GF-D8 (cell line): ENCODE data around the gene DNER.
A peak's percentile ranks its signal among the peaks of the same experiment; 100 is the strongest.

Experiments
- DNase-seq: peaks from one replicate; lab custom pipeline; 2025; lab: John Stamatoyannopoulos, UW

DNER gene

DNA sequence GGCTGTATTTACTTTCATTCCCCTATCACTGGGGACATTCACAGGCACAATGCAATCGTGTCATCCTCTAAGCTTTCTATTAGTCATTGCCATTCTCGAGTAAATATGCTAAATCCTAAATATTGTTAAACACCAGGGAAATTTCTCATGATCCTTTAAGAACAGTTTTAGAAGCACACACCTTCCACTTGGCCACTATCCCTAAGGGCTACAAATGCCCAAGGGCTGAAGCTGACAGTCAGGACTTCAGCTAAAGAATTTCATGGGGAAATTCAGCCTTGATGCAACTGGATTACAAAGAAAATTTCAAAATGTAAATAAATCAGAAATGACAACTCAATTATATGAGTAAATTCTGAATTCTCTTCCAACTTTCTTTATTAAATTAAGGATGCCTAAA is 280.2 kb downstream of the DNER start:
- no peak for DNase-seq

DNA sequence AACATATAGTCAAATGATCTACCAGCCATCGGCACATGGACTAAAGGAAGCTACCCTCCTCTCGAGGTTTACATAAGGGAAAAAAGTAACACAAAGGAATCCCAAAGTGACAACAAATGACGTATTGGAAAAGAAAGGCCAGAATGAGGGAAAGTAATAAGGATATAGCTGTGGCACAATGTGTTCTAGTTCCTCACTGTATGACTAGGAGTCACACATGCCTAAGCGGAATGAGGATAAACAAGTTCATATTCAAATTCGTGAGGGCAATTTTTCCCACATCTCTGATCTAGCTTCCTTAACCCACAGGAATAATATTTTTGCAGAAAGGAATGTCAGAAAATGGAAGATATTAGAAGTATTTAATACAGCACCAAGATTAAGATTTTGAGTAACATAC is 281.0 kb downstream of the DNER start:
- DNase-seq, result no peak

DNA sequence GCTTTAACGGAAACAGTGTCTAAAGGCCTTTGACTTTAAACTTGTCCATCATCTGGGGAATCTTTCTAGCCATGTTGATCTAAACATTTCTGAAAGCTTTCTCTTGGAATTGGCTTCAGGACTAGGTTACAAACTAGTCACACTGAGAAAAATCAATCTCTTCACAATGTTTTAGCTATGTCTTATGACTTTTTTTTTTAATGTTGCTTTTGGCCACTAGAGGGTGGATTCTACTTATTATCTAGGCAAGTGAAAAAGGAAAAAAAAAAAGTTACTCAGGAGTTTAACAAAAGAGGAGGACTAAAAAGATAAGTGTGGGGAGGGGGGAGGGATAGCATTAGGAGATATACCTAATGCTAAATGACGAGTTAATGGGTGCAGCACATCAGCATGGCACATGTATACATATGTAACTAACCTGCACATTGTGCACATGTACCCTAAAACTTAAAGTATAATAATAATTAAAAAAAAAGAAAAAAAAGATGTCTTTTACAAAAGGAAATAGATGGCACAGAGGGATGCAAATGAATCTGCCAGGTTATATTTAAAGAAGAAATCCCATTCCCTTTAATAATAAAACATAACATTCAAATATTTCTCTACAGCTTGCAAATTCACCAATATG is 282.9 kb downstream of the DNER start:
- no peak for DNase-seq

DNA sequence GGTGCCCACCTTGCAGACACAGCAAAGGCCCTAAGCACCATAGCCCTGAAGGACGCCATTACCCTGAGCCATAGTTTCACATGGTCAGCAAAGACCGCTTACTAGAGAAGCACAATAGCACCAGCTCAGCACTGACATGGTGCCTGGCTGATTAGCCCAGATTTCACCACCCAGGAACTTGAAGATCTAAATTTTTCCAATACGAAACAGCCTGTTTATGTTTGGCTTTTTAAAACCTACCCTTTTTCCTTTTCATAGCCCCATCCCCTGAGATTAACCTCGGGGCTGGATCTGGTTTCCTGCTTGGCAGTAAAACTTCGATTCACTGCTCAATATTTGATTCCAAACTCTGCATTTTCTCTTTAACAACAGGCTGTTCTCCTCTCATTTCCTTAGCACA is 284.8 kb downstream of the DNER start:
- DNase-seq, result no peak

DNA sequence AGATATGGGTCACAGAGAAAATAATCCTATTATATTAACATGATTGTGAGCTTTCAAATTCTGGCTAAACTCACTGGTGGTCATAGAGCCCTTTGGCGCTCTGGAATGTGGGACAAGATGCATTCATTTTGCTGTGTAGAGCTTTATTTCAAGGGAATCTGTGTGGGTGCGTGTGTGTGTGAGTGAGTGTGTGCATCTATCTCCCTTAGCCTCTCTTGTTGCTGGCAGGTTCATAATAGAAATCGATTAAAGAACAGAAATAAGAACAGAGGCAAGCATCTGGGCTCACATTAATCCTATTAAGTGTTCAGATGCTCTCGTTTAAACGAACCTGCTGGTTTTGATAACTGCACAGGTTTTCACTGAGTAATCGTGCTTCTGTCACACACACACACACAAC is 287.9 kb downstream of the DNER start:
- DNase-seq, result no peak

DNA sequence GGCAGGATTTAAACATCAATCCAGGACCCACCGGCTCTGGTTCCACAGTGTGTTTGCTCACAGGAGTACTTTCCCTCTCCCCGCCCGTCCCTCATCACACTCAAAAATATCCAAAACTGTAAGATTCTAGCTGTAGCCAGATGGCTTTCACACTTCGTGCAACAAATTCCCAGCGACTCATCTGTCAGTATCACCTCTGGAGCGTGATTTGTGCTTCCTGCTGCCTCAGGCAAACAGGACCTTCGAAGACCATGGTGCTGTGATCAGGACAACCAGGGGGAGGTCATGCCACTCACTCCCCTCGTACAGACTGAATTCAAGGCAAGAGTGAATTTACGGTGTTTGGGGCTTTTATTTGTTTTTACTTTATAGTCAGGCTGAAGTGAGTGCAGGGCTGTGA is 288.8 kb downstream of the DNER start:
- no peak for DNase-seq

DNA sequence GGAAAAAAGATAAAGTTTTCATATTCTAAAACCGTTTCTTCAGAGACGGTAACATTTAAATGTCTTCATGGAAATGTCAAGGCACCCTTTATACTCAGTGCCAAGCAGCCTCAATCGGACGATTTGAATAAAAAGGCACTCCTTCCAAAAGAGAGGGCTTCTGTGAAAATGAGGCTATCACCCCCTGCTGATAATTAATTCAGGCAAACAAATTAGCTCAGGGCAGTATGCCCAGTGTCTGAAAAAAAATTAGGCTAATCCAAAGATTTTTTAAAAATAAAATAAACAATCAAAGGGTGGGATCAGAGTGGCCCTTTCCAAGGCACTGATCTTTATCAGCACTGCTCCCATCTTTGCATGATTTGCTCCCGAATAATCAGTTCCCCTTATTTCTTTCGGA is 292.3 kb downstream of the DNER start:
- no peak for DNase-seq

DNA sequence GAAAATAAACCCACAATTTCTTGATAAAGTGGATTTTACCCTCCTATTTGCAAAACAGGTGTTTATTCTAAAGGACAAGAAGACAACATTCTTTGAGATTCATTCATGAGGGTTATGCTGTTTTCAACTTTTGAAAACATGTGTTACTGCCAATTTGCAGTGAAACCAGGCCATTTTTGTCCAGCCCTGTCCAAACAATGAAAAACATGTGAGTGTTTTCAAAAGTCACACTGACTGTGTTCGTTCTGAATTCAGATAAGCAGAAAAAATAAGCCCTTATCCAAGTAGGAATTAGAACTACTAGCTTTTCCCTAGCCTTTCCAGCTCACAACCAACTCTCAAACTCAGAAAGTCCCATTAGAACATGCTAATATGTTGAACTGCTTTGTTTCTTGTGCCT is 295.2 kb downstream of the DNER start:
- DNase-seq, result no peak

DNA sequence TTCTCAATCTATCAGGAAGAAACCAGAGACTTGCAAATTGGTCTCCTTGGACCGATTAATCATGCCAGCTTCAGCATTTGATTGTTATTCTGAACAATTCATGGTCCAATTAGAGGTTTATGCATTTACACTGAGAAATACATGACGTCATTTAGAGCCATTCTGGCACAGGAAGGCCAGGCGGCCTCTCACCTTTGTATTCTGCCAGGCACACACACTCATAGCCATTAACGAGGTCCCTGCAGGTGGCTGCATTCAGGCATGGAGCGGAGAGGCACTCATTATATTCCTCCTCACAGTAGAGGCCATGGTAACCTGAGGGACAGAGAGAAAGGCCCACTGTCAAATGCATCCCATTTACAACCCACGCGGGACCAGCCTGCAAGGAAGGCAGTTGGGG is 296.4 kb downstream of the DNER start:
- no peak for DNase-seq

DNA sequence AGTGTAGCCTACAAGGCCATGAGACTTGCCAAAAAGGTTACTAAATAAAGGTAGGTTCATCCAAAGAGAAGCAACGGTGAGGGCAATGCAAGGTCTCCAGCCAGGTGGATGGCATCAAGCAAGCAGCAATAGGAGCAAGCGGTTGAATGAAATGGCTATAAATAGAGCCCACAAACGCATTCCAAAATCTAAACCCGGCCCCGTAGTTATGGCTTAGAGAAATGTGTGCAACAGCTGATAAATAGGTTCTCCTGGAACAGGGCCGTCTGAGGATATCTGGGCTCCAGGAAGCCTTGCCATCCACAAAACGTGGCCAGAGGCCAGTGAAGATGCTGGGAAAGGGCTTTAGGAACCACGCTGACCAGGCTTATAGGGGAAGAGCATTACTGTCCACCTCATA is 297.2 kb downstream of the DNER start:
- DNase-seq, result no peak

DNA sequence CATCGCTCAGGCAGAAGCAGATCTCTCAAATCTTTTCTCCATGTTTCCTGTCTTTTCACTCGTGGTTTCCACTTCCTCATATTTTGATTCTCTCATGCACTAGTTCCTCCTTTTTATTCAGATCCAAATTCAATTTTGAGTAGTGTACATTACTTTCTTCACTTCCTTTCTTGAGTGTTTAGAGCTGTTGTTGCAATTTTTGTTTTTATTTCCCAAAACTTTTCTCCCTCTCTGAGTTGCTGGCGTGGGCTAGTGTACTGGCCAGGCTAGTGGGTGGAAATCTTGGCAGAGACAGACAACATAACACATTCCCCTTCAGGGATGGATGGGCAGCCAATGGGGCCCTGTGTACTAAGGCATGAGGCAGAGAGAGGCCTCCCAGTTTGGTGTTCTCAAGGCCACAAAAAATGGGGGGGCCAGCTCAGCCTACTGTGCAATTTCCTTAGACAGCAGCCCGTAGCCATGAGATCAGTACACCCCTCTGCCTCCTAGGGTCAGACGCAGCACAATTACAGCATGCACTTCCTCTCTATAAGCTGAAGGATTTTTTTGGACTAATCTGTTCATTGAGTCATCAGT is 298.1 kb downstream of the DNER start:
- DNase-seq, result peak; percentile 87

DNA sequence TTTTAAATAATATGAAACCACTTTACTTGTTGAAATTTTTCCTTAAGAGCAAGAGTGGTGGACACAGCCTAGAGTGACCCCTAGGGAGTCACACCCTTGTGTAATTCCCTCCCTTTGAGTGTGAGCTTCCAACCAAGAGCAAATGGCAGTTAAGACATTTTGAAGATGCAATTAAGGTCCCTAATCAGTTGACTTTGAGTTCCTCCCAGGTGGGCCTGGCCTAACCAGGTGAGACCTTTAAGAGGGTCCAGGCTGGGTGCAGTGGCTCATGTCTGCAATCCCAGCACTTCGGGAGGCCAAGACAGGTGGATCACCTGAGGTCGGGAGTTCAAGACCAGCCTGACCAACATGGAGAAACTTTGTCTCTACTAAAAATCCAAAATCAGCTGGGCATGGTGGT is 299.7 kb downstream of the DNER start:
- no peak for DNase-seq

DNA sequence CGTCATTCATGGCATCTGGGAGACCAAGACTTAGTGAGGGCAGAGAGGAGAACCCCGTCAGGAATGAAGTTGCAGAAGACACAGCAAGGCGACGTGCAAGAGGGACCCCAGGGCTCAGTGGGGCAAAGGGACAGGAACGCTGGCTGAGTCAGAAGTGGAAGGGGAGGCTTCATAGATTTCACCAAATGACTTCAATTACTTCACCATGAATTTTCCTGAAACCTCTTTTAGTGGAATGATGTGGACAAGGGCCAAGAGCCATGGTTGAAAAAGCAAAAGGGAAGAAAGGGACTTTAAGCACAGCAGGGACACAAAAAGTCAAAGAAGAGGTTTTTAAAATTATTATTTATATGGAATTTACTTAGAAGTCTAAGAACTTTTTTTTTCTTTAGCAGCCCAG is 301.7 kb downstream of the DNER start:
- DNase-seq, result no peak

DNA sequence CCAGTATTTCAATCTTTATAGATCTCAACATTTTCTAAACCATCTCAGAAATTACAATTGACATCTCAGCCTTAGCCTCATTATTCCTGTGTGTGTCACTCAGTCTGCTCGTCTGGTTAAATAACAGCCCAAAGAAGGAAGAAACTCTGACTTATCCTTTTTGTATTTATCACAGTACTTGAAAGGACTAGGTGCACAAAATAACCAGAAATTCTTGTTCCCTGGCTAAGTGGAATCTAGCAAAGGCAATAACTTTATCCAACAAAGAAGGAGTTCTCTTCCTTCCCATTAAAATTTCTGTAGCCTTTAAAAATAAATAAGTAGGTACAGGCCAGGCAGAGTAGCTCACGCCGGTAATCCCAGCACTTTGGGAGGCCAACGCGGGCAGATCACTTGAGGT is 303.4 kb downstream of the DNER start:
- DNase-seq, result no peak

DNA sequence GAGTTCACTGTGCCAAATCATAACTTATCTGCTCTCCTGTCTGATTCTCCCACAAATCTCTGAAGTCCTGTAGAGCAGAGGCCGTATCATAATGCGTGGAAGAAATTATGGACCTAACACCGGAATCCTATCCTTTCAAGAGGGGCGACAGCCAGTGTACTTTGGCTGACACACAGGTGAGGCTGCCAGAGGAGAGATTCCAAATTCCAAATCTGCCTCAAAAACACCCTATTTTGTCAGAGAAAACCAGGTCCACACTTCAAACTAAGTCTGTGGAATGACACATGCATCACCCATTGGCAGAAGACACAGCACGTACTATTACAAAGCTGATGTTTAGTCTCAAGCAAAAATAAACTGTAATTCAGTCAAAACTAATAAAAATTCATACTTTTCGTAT is 304.1 kb downstream of the DNER start:
- DNase-seq, result no peak

DNA sequence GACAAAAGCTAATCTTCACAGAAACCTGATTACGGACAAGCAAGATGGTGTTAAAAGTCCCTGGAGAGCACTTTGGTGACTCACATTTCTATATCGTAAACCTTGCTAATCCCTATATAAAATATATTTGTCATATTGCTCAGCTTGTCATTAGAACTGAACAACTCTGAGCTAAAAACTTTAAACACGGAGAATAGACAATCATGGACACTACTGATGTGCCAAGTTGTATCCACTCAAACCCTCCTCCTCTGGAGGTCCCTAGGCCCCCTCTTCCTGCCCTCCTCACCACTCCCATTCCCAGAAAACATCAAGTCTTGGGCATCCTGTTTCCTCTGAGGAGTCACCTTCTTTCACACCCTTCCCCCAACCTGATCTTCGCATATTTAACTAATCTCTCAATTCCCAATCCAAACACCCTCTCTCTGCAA is 304.6 kb downstream of the DNER start:
- DNase-seq, result no peak

DNA sequence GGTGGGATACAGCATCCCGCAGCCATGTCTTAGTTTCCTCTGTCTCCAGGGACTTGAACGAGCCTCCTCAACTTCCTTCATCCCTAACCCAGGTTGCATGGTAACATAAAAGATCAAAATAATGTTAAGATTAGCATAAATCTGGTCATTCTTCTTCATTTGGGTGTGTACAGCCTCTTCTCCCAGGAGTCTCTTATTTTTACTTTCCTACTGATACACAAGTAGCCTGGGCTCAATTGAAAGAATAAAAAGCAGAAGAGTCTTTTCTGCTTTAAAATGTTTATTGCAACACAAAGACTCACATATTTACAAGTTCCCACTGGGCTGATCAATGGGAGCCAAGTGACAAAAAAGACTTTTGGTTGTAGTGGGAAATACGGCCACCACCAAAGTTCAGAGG is 305.4 kb downstream of the DNER start:
- DNase-seq, result no peak

DNA sequence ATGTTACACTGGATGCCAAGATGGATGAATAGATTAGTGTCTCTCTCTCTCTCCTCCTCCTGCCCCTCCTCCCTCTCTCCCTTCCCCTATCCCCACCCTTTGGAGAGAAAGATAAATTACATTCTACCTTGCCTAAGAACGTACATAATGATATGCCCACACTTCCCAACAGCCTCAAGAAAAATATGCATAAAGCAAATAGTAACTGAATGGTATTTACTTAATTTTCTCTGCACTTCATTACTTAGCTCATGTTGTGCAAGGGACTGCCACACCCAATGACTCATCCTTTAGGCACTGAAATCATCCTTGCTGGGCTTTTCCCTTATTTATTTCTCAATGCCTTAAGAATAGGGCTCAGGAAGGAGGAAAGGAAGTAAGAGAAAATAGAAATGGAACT is 306.0 kb downstream of the DNER start:
- DNase-seq, result no peak

DNA sequence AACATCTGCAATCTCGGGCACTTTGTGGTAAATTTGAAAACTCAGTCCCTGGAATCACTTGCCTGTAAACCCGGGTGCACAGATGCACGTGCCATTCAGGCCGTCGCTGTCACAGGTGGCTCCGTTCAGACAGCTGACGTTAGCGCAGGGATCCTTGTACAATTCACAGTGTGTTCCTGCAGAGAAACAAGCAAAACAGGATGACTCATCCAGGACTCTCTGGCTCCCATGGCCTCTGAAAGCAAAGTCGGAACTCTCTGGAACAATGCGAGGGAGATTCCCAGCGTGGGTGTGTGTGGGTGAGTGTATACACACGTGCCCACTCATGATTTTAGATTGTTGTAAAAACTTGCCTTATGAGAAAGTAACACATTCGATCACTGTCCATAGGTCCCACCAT is 307.2 kb downstream of the DNER start:
- DNase-seq, result no peak

DNA sequence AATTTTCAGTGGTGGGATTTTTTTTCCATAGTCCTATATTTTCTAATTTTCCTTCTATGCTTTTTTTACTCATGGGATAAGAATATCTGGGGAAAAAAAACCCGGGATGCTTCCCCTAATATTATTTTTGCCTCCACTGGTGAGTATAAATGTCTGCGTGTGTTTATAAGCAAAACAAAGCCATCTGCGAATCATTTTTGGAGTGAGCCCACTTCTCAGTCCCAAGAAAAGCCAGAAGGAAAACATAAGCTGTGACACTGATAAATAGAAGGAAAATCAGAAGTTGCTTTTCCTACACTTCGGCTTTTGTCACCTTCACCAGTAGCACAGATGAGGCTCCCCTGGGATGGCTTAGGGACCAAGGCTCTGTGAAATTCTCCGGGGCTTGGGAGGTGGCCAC is 308.6 kb downstream of the DNER start:
- no peak for DNase-seq

DNA sequence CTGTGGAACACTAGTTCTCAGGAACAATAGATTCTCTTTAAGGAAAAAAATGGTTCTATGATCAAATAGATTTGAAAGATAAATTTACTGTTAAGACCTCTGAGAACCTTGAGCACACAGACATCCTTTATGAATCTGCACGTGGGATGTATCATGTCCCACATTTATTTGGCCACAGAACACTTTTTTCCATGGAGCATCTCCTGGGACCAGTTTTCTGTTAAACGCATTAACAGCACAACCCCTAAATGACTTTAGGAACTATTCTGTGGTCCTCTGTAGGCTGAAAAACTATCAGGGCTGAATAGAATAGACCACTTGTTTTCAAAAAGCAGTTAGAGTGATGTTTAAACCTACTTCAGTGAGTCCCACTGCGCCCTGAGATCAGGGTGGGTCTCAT is 311.1 kb downstream of the DNER start:
- DNase-seq, result no peak

DNA sequence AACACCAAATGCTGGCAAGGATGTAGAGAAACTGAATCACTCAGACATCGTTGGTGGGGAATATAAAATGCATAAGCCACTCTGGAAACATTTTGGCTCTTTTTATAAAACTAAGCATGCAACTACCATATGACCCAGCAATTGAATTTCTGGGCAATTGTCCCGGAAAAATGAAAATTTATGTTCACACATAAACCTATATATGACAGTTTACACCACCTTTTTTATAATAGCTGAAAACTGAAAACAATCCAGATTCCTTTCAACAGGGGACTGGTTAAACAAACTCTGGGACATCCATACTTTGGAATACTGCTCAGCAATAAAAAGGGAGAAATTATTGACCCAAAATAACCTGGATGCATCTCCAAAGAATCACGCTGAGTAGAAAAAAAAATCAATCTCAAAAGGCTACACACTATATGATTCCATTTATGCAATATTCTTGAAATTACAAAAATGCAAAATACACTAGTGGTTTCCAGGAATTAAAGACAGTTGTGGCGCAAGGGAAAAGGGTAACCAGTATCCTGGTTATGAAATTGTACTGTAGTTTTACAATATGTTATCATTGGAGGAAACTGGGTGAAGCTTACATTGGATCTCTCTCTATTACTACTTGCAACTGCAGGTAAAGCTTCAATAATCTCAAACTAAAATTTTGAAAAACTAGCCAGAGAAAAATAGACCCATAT is 313.0 kb downstream of the DNER start:
- peak; percentile 33 for DNase-seq

DNA sequence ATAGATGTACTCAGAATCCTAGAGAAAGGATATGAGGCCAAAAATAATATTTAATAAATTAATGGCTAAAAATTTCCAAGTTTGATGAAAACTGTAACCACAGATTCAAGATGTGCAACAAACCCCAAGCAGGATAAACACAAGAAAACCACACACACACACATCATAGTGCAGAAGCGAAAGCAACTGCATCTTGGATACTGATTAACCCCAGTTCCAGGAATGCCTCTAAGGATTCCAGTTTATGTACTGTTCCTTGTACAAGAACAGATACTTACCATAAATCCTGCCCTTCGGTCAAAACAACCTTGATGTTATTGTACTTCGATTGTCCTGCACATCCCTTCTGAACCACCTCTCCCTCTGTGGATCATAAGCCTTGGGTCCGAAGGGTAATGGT is 320.4 kb downstream of the DNER start:
- no peak for DNase-seq

DNA sequence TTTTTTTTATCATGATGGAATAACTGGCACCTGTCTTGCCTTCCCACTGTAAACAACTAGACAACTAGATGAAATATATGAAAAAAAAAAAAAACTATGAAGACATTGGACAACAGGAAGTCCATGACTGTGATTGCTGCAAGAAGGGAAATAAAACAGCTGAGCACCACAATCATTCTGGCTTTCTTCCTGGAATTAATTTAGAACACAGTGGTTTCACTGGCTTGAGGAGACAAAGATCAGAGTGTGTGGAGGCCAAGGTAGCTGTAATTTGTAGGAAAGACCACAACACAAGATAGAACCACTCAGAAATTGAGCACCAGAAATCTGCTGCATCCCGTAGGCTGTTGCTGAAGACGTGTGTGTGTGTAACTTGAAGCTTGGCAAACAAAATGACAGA is 322.2 kb downstream of the DNER start:
- DNase-seq, result no peak
